Effector memory CD4-positive, alpha-beta T cell (primary cell): ENCODE measurements around the gene ETS1.

ENCODE experiments used
- DNase-seq, 3 donors: peaks; one replicate each; pipeline ENCODE4 v3.0.0-alpha.2; 2020
- H3K27ac ChIP-seq: 2 replicates; pipeline ENCODE4 v1.7.0; 2013; ENCODE audit warnings: mild to moderate bottlenecking, low read length, moderate library complexity; ENCODE audit not compliant: insufficient read depth, poor library complexity, severe bottlenecking
- H3K27me3 ChIP-seq: replicated peaks from 2 replicates; pipeline ENCODE4 v1.7.0; 2013; ENCODE audit warnings: mild to moderate bottlenecking, low read length; ENCODE audit not compliant: insufficient read depth, control insufficient read depth, poor library complexity, severe bottlenecking
- H3K36me3 ChIP-seq: 2 replicates; pipeline ENCODE4 v1.7.0; 2013; ENCODE audit warnings: mild to moderate bottlenecking, low read length, moderate library complexity; ENCODE audit not compliant: control insufficient read depth, insufficient read depth
- H3K4me1 ChIP-seq: 2 replicates; pipeline ENCODE4 v1.7.0; 2013; ENCODE audit warnings: low read length, mild to moderate bottlenecking; ENCODE audit not compliant: control insufficient read depth, insufficient read depth, poor library complexity, severe bottlenecking
- H3K4me3 ChIP-seq: 2 replicates; pipeline ENCODE4 v1.7.0; 2013; ENCODE audit warnings: low read length, low read depth, mild to moderate bottlenecking; ENCODE audit not compliant: insufficient read depth, poor library complexity, severe bottlenecking
- H3K9me3 ChIP-seq: 2 replicates; pipeline ENCODE4 v1.7.0; 2013; ENCODE audit warnings: mild to moderate bottlenecking, low read length, moderate library complexity; ENCODE audit not compliant: control insufficient read depth

ETS1 gene

DNA sequence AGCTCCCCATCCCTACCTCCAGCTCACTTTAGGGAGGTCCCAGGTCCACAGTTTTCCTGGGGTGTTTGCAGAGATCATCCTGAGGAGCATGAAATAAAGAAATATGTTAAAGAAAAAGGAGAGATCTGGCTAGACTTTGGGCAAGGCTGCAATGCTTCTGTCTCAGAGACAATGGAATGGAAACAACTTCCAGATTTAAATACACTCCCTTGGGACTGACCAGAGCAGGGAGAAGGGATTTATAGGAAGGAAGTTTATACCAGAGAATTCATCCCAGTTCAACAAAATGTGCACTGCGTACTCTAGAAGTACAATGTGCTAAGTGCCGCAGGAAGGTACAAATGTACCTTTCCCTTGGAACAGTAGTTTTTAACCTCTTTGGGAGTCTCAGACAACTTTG lies 40.4 kb downstream of the ETS1 start:
- Histone ChIP-seq H3K9me3 (no peaks in the 10 kb centered on the region), H3K4me3 (no peak overlapping the region), H3K36me3 (no peaks in the 10 kb centered on the region), H3K4me1 (peaks cover 5% of the 10 kb centered on the region), H3K27ac (no peak overlapping the region), H3K27me3 (no peaks in the 10 kb centered on the region)
- no peak for DNase-seq

DNA sequence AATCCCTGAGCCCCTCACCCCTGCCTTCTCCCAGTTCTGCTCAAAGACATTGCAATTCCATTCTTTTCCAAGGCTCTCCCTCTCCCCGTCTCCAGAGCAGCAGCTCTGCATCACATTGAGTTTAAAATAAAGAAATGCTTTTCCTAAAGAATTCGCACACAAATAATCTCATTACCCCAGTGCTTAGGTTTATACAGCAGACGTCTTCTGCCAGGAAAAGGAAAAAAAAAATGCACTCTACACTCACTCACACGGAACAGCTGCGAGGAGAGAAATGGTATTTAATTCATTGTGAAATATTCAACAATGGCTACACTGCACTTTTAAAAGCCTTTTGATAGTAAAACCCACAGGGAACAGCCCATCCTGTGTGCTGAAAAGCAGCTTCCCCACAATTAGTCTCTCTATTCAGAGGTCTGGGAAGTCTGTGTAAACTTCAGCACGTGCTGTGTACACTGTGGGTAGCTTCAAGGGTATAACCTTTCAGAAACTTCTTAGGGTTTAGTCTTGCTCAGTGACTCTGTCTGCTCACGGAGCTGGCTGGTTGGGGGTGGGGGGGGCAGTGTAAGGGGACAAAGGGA lies 42.8 kb downstream of the ETS1 start:
- DNase-seq, result no peak
- H3K27me3 ChIP-seq, result no peaks in the 10 kb centered on the region
- no peak overlapping the region for H3K27ac ChIP-seq
- H3K4me3 ChIP-seq, result no peak overlapping the region
- H3K36me3 ChIP-seq, result no peaks in the 10 kb centered on the region
- no peaks in the 10 kb centered on the region for H3K4me1 ChIP-seq
- no peaks in the 10 kb centered on the region for H3K9me3 ChIP-seq

DNA sequence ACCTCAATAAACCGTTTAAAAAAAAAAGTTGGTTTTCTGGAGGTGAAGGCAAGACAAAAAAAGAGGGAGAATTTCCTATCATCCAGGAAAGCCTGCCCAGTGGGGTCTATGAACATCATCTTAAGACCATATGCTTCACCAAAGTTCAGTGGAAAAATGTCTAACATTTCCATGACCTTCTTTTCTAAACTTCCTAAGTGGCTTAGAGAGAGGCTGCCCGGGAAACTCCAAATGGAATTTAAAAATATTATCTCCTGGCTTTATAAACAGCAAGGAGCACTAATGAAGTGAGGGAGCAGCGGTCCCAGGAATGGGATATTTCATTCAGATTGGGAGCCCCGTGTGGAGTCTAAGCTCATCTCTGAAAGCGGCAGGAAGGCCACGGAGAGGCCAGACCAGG lies 46.9 kb downstream of the ETS1 start:
- Histone ChIP-seq H3K36me3 (no peaks in the 10 kb centered on the region), H3K27me3 (no peaks in the 10 kb centered on the region), H3K27ac (no peak overlapping the region), H3K4me3 (no peak overlapping the region), H3K9me3 (no peaks in the 10 kb centered on the region), H3K4me1 (no peaks in the 10 kb centered on the region)
- DNase-seq, result no peak

DNA sequence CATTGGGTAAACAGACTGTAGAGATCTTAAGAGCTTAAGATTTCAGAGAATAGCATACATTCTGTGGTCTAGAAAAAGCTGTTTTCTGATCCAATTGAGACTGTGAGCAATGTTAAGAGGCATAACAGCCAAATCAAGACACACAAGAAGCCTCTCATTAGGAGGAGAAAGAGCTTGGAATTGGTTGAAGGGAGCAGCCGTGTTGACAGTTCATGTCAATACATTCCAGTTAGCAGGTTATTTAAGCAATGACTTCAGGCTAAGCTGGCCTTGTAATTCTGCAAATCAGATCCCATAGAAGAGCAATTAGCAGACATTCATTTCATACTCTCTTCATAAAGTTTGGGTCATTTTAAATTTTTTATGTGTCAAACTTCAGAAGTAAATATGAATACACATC lies 50.9 kb downstream of the ETS1 start:
- Histone ChIP-seq H3K27ac (no peak overlapping the region), H3K4me1 (no peaks in the 10 kb centered on the region), H3K27me3 (no peaks in the 10 kb centered on the region), H3K4me3 (no peak overlapping the region), H3K36me3 (no peaks in the 10 kb centered on the region), H3K9me3 (no peaks in the 10 kb centered on the region)
- DNase-seq, result no peak

DNA sequence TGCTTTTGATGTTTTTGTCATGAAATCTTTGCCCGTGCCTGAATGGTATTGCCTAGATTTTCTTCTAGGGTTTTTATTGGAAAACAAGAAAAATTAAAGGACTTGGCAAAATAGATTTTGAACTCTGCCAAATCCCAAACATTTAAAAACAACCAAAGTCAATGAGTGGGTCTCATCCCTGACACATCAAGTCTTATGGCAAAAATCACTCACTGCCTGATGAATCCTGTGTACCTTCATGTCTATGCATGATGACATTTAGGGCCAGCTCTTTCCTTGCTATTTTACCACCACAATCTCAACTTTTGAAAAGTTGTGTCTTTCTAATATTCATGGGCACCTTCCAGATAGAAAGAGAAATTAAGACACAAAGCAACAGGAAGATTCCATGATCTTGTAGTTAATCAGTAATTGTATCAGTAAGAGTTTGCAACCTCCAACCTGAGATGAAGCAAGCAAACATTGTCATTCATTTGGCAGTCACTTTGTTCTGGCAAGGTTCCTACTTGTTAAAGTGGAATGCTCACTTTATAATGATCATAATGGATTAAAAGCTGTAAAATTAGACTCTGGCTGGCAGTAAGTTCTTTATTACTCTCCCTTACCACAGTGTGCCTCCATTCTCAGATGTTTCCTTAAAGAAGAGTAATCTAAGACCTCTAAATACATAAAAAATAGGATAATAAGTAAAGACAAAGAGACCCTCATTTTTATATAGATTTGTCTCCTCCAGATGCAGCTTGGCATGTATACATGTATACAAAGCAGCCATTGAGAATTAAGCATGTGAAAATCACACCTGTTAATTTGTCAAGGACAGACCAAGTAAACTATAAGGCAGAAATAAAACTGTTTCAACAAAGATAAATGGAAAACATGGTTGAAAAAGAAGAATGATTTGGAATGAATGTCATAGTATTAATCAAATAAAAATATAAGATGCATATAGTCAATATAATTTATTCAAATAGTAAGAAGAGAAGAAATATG lies 51.6 kb downstream of the ETS1 start:
- no peak for DNase-seq
- Histone ChIP-seq H3K4me1 (no peaks in the 10 kb centered on the region), H3K9me3 (no peaks in the 10 kb centered on the region), H3K27me3 (no peaks in the 10 kb centered on the region), H3K4me3 (no peak overlapping the region), H3K36me3 (no peaks in the 10 kb centered on the region), H3K27ac (no peak overlapping the region)

DNA sequence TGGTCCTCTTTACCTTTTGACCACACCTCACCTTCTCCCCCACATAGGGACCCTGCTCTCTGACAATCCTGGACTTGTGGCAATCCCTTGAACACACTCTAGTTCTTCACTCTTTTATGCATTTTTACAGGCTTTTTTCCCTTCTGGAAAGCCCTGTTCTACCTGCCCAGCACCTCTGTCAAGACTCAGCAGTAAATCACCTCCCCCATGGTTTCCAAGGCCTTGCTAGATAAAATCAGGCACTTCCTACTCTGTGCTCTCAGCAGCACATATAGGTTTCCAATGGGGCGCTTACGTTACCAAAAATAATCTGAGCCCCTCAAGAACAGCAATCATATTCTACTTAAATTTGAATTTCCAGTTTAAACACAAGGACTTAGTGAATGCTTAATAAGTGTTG lies 53.9 kb downstream of the ETS1 start:
- H3K4me1 ChIP-seq, result no peaks in the 10 kb centered on the region
- no peaks in the 10 kb centered on the region for H3K36me3 ChIP-seq
- H3K27ac ChIP-seq, result no peak overlapping the region
- H3K27me3 ChIP-seq, result no peaks in the 10 kb centered on the region
- DNase-seq, result no peak
- H3K9me3 ChIP-seq, result no peaks in the 10 kb centered on the region
- H3K4me3 ChIP-seq, result no peak overlapping the region

DNA sequence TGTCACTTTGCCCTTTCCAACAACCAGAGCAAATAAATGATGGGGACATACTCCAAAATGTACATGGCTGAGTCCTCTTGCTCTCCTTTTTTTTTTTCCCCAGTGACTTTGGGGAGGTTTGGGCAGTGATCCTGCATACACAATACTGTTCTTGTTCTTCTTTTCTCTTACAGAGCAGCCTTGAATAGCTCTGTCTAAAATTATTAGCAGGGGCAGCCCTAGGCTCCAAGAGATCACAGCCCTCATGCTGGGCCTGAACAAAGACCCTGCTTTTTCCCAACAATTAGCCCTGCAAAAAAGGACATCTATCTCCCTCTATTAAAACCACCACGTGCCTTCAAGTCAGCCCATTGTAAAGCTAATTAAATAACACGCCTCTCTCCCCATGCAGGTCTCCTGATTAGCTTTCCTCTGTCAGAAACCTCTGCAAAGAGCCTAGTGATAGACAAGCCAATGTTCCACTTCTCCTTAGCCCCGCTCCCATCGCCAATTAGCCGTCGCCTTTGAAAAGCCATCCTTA lies 54.7 kb downstream of the ETS1 start:
- Histone ChIP-seq H3K4me1 (peaks cover 4% of the 10 kb centered on the region), H3K9me3 (no peaks in the 10 kb centered on the region), H3K27me3 (no peaks in the 10 kb centered on the region), H3K4me3 (no peak overlapping the region), H3K36me3 (no peaks in the 10 kb centered on the region), H3K27ac (no peak overlapping the region)
- no peak for DNase-seq

DNA sequence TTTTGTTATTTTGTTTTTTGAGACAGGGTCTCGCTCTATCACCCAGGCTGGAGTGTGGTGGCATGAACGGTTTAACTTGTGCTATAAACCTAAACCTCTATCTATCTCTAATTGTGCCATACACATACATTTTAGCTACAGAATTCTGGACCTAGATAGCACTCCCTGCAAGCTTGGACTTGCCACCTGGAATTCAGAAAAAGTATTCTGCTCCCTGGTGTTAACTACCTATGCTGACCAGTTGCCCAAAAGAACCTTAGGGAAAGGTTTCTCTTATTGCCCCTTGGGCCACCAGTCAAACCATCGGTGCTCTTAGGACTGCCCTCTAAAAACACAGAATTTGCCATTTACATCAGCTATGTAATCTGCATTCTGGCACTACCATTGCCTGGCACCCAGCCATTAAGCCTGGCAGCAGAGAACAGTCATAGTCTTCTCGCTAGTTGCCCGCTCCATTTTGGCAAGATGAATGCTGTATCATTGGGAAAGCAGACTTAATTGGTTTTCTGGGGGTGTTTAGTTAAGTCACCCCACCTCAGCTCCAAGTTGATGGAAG lies 55.3 kb downstream of the ETS1 start:
- Histone ChIP-seq H3K27ac (no peak overlapping the region), H3K36me3 (no peaks in the 10 kb centered on the region), H3K9me3 (no peaks in the 10 kb centered on the region), H3K4me1 (peaks cover 9% of the 10 kb centered on the region), H3K27me3 (no peaks in the 10 kb centered on the region), H3K4me3 (no peak overlapping the region)
- DNase-seq, result no peak

DNA sequence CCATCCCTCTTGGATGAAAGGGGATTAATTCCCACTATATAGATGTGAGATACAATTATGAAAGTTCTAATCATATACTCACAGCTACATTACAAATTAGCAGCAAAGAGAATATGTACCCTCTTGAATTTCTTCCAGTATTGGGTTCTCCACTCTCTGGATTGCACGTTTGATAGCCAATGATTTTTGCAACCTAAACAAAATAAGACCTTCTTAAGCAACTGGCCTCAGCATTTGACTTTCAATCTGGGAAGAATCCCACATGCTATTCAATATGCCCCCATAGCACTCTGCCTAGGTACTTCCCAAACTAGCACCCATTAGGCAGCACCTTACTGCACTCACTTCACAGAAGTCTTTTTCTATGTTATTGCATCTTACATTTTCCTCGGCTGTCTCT lies 55.8 kb downstream of the ETS1 start:
- Histone ChIP-seq H3K27me3 (no peaks in the 10 kb centered on the region), H3K4me1 (peaks cover 14% of the 10 kb centered on the region), H3K27ac (no peak overlapping the region), H3K36me3 (no peaks in the 10 kb centered on the region), H3K4me3 (no peak overlapping the region), H3K9me3 (no peaks in the 10 kb centered on the region)
- DNase-seq, result no peak
